ENCODE results near the gene IL18BP. TPM values are rescaled to one million over a fixed set of nuclear protein-coding genes. Genes with fewer than 3 reads are reported as not detected.

IL18BP gene
- total RNA-seq, 1 donor from 2014 or later: 15.7 TPM

GRCh38 chr11:72003776-72004171 lies 5.1 kb downstream of the IL18BP start:
- H3K27ac Mint-ChIP-seq: no peak overlapping the region
- H3K4me1 Mint-ChIP-seq (ENCODE audit: unreplicated experiment): peaks cover 15% of the 10 kb centered on the region
- DNase-seq (ENCODE audit: extremely low spot score, unreplicated experiment): no peak
- no peak overlapping the region for H3K4me3 Mint-ChIP-seq
- TF ChIP-seq, protein P1, sequence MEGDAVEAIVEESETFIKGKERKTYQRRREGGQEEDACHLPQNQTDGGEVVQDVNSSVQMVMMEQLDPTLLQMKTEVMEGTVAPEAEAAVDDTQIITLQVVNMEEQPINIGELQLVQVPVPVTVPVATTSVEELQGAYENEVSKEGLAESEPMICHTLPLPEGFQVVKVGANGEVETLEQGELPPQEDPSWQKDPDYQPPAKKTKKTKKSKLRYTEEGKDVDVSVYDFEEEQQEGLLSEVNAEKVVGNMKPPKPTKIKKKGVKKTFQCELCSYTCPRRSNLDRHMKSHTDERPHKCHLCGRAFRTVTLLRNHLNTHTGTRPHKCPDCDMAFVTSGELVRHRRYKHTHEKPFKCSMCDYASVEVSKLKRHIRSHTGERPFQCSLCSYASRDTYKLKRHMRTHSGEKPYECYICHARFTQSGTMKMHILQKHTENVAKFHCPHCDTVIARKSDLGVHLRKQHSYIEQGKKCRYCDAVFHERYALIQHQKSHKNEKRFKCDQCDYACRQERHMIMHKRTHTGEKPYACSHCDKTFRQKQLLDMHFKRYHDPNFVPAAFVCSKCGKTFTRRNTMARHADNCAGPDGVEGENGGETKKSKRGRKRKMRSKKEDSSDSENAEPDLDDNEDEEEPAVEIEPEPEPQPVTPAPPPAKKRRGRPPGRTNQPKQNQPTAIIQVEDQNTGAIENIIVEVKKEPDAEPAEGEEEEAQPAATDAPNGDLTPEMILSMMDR (conservative IDR thresholded peaks at IDR 0.05): no peak
- H3K36me3 Mint-ChIP-seq: peaks cover 21% of the 10 kb centered on the region
- no peaks in the 10 kb centered on the region for H3K9me3 Mint-ChIP-seq
- H3K27me3 Mint-ChIP-seq: no peaks in the 10 kb centered on the region

DNA sequence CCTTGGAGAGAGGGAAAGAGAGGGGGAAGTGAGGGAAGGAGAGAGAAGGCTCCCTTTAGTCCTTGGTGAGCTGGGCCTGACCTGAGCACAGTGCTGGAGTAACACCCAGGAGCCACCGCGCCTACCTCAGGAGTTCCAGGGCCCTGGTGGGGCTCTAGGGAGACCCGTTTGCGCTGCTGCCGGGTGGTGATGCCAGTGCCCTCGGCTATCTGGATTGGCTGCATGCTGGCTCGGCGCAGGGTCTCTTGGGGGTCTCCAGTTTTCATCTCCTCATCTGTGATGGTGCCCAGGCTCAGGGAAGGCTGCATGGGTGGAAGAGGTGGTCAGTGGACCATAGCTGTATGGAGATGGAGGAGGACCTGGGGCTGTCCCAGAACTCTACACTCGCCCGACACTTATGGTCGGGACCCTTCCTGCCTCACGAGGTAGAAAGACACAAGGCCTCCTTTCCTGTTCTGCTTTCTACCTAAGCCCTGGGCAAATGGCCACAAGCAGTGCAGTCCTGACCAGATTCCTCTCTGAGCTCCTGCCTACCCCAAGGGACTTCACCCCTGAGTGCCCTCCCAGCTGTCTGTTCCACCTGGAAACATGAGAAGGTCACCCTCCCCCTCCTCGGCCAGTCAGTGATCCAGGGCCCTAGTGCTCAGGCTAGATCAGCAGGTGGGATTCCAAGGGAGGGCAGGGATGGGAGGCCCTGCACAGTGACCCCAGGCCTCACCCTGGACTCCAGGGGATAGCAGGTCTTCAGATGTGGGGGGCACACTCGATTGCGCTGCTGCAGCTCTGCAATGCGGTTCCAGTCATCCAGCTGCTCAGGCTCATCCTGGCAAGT lies 6.0 kb downstream of the IL18BP start:
- Mint-ChIP-seq H3K9me3 (no peaks in the 10 kb centered on the region), H3K27ac (no peak overlapping the region), H3K4me3 (no peak overlapping the region), H3K4me1 (ENCODE audit: unreplicated experiment) (peaks cover 9% of the 10 kb centered on the region), H3K36me3 (peaks cover 21% of the 10 kb centered on the region), H3K27me3 (no peaks in the 10 kb centered on the region)
- no peak for DNase-seq (ENCODE audit: extremely low spot score, unreplicated experiment)
- TF ChIP-seq, protein P1 (conservative IDR thresholded peaks at IDR 0.05): no peak

DNA sequence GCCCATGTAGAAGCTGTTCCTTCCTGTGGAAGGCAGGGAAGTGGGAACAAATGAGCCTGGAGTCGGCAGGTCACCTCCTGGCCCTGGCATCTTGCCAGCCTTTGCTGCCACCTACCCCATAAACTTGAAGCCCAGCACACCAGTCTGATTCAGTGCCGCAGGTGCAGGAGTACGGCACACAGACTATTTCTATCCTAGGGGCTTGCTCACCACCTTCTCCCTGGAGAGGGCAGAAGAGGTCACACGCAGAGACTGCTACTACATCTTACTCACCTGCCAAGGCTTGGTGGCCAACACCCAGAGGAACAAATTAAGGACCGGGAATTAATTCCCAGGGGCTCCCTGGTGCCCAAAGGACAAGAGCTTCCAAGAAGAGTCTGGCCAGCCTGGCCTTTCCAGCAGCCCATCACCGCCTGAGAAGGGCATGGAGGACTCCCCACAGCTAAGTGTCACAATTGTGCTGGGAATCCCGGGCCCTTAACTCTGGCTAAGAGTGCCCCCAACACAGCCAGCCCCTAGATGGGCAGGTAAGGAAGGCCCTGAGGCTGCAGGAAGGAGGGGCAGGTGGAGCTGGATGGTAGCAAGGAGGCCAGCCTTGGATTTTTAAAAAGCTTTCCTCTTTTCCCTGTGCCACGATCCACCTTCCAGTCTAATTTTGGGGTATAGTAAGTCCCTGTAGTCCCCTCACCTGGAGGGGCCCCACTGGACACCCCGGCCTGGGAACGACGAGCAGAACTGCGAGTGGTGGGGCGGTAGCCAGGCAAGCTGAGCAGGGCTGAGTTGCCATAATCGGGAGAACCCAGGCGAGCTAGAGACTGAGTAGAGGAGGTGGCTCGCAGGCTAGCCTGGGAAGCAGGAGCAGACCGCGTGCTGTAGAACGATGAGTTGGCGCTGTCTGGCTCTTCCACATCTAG lies 6.9 kb downstream of the IL18BP start:
- no peak for DNase-seq (ENCODE audit: extremely low spot score, unreplicated experiment)
- no peak overlapping the region for H3K4me3 Mint-ChIP-seq
- H3K4me1 Mint-ChIP-seq (ENCODE audit: unreplicated experiment): peaks cover 9% of the 10 kb centered on the region
- peaks cover 21% of the 10 kb centered on the region for H3K36me3 Mint-ChIP-seq
- H3K9me3 Mint-ChIP-seq: no peaks in the 10 kb centered on the region
- no peaks in the 10 kb centered on the region for H3K27me3 Mint-ChIP-seq
- H3K27ac Mint-ChIP-seq: peak overlapping the region; percentile 21
- TF ChIP-seq, protein P1 (conservative IDR thresholded peaks at IDR 0.05): no peak

- no peak for DNase-seq (ENCODE audit: extremely low spot score, unreplicated experiment)
- H3K27ac Mint-ChIP-seq: peak overlapping the region; percentile 81
- no peaks in the 10 kb centered on the region for H3K9me3 Mint-ChIP-seq
- TF ChIP-seq, protein P1 (conservative IDR thresholded peaks at IDR 0.05): no peak
- no peaks in the 10 kb centered on the region for H3K27me3 Mint-ChIP-seq
- no peak overlapping the region for H3K4me3 Mint-ChIP-seq
- peaks cover 9% of the 10 kb centered on the region for H3K4me1 Mint-ChIP-seq (ENCODE audit: unreplicated experiment)
- peaks cover 21% of the 10 kb centered on the region for H3K36me3 Mint-ChIP-seq
Measured at GRCh38 chr11:72006309-72007088, 7.8 kb downstream of the IL18BP start.

- H3K4me3 Mint-ChIP-seq: no peak overlapping the region
- H3K4me1 Mint-ChIP-seq (ENCODE audit: unreplicated experiment): peaks cover 6% of the 10 kb centered on the region
- peak overlapping the region; percentile 81 for H3K27ac Mint-ChIP-seq
- TF ChIP-seq, protein P1 (conservative IDR thresholded peaks at IDR 0.05): no peak
- H3K36me3 Mint-ChIP-seq: peaks cover 17% of the 10 kb centered on the region
- H3K27me3 Mint-ChIP-seq: no peaks in the 10 kb centered on the region
- no peak for DNase-seq (ENCODE audit: extremely low spot score, unreplicated experiment)
- no peaks in the 10 kb centered on the region for H3K9me3 Mint-ChIP-seq
Measured at GRCh38 chr11:72007089-72007476, 8.4 kb downstream of the IL18BP start.
